K562 (cell line): Measurements from ENCODE around the gene ZGLP1. TPM values are rescaled to one million over a fixed set of nuclear protein-coding genes. Genes with fewer than 3 reads are reported as not detected.
A peak's percentile ranks its signal among the peaks of the same experiment; 100 is the strongest.

Experiments
- EHMT2 ChIP-seq: fragments of 450-650 bp; IDR thresholded peaks from 2 replicates; pipeline ENCODE4 v1.6.1; 2018; ENCODE audit warnings: antibody characterized with exemption
- GABPA ChIP-seq: fragments of 200-800 bp; sonication (Bioruptor generic); conservative IDR thresholded peaks from 2 replicates; pipeline ENCODE4 v1.6.1; 2016; ENCODE audit warnings: low read depth, missing genetic modification characterization, missing compliant biosample characterization
- GTF2A2 ChIP-seq: IDR thresholded peaks from 2 replicates; pipeline ENCODE4 v1.6.1; 2016; ENCODE audit warnings: mild to moderate bottlenecking, missing genetic modification characterization, missing compliant biosample characterization
- PCBP2 ChIP-seq: fragments of 200-400 bp; formaldehyde crosslinking; IDR thresholded peaks from 2 replicates; pipeline ENCODE4 v1.6.1; 2018; ENCODE audit warnings: low read length, low read depth, mild to moderate bottlenecking, moderate library complexity; ENCODE audit not compliant: poor library complexity, severe bottlenecking
- POLR3A ChIP-seq: IDR thresholded peaks from 2 replicates; pipeline ENCODE4 v1.6.1; 2011; ENCODE audit warnings: borderline replicate concordance, mild to moderate bottlenecking, moderate library complexity; ENCODE audit not compliant: insufficient read length, insufficient read depth; ENCODE audit errors: extremely low read depth
- RB1 ChIP-seq: fragments of 450-650 bp; IDR thresholded peaks from 2 replicates; pipeline ENCODE4 v1.6.1; 2017; ENCODE audit warnings: low read depth, mild to moderate bottlenecking
- TGIF2 ChIP-seq: sonication (generic); formaldehyde crosslinking; IDR thresholded peaks from 2 replicates; pipeline ENCODE4 v1.8.1; 2022; ENCODE audit warnings: mild to moderate bottlenecking, missing genetic modification reagents, moderate library complexity
- ZNF143 ChIP-seq: sonication (generic); formaldehyde crosslinking; IDR thresholded peaks from 2 replicates; pipeline ENCODE4 v1.9.0; 2022; ENCODE audit warnings: mild to moderate bottlenecking, missing genetic modification reagents
- ZNF146 ChIP-seq: IDR thresholded peaks from one replicate; pipeline ENCODE4 v1.6.1; 2018; ENCODE audit warnings: missing compliant biosample characterization; ENCODE audit not compliant: unreplicated experiment
- ZNF174 ChIP-seq: fragments of 250-450 bp; sonication (Bioruptor Pico); IDR thresholded peaks from 2 replicates; pipeline ENCODE4 v1.4.0; 2020; ENCODE audit warnings: mild to moderate bottlenecking
- polyA plus RNA-seq, 8 experiments: library from polyadenylated mRNA; depleted of rRNA in 4 of 8; stranded (reverse) in 5 of 8; unstranded in 3 of 8; fragments of >200 nt; fragmentation: Nextera tagmentation in 2 of 8; fragmentation: Illumina TruSeq in 1 of 8; extraction: Ambion mirVana in 2 of 8; extraction: Trizol in 1 of 8; gene quantifications; 2 replicates each; pipeline versions ENCODE4 v1.2.1 to v1.2.3, GENCODE V29; 2011 to 2014; ENCODE audit warnings: inconsistent platforms in 1 of 8, missing spikeins in 1 of 8
- total RNA-seq, 7 experiments: library from RNA; depleted of rRNA in 6 of 7; stranded (reverse); fragments of >200 nt in 6 of 7; fragmentation: Illumina TruSeq in 2 of 7; extraction: Trizol in 2 of 7; gene quantifications; 2 replicates each; pipeline versions ENCODE4 v1.2.1 to v1.2.3, GENCODE V29; 2011 to 2021; ENCODE audit warnings: low replicate concordance in 1 of 7
- TF ChIP-seq, protein P1 (sequence below): fragments of 250-450 bp; sonication (Bioruptor Pico); IDR thresholded peaks from 2 replicates; pipeline ENCODE4 v1.4.0; 2020; ENCODE audit warnings: mild to moderate bottlenecking, moderate library complexity
- TF ChIP-seq, protein P2 (sequence below): sonication (generic); formaldehyde crosslinking; IDR thresholded peaks from 2 replicates; pipeline ENCODE4 v1.8.0; 2023; ENCODE audit warnings: mild to moderate bottlenecking, missing genetic modification reagents
- TF ChIP-seq, protein P3 (sequence below): fragments of 450-650 bp; IDR thresholded peaks from 2 replicates; pipeline ENCODE4 v1.6.1; 2017; ENCODE audit warnings: antibody characterized with exemption, mild to moderate bottlenecking

ZGLP1 gene
- total and polyA plus RNA-seq, 9 of the 15 experiments (the other 6 are each of a cell fraction or from before 2014, with no cell fraction given) = 0.24 to 4.5 (median 2.2) TPM

DNA sequence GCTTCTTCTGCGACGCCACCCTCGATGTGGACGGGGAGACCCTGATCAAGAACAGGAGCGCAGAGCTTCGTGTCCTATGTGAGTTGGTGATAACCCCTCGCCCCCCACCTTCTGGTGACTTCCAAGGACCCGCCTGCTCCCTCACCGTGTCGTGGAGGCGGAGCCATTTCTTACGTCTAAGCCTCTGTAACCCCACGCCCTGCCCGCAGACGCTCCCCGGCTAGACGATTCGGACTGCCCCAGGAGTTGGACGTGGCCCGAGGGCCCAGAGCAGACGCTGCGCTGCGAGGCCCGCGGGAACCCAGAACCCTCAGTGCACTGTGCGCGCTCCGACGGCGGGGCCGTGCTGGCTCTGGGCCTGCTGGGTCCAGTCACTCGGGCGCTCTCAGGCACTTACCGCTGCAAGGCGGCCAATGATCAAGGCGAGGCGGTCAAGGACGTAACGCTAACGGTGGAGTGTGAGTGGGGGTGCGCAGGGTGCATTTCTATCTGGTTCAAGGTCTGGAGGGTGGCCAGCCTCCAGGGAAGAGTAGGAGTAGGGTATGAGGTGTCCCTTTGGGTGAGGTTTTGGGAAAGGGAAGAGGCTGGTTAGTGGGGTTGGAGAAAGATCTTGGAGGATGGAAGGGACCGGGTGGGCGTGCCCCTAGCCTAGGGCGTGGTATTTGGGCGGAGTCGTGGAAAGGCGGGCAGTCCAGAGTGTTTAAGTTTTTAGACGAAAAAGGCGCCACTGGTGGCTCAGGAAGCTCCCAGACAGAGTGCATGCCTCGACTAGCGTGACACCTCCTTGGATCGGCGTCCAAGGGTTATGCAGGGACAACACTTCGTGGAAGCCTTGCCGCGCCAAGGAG is 16.6 kb downstream of the ZGLP1 start (continued):
- no peak for TF ChIP-seq PCBP2
- no peak for TF ChIP-seq ZNF146 (CRISPR knock-in tag)
- no peak for TF ChIP-seq GTF2A2 (tag)
- TF ChIP-seq GABPA = no peak
- no peak for TF ChIP-seq POLR3A
- no peak for TF ChIP-seq ZNF174 (CRISPR knock-in tag)
- TF ChIP-seq, protein P1, sequence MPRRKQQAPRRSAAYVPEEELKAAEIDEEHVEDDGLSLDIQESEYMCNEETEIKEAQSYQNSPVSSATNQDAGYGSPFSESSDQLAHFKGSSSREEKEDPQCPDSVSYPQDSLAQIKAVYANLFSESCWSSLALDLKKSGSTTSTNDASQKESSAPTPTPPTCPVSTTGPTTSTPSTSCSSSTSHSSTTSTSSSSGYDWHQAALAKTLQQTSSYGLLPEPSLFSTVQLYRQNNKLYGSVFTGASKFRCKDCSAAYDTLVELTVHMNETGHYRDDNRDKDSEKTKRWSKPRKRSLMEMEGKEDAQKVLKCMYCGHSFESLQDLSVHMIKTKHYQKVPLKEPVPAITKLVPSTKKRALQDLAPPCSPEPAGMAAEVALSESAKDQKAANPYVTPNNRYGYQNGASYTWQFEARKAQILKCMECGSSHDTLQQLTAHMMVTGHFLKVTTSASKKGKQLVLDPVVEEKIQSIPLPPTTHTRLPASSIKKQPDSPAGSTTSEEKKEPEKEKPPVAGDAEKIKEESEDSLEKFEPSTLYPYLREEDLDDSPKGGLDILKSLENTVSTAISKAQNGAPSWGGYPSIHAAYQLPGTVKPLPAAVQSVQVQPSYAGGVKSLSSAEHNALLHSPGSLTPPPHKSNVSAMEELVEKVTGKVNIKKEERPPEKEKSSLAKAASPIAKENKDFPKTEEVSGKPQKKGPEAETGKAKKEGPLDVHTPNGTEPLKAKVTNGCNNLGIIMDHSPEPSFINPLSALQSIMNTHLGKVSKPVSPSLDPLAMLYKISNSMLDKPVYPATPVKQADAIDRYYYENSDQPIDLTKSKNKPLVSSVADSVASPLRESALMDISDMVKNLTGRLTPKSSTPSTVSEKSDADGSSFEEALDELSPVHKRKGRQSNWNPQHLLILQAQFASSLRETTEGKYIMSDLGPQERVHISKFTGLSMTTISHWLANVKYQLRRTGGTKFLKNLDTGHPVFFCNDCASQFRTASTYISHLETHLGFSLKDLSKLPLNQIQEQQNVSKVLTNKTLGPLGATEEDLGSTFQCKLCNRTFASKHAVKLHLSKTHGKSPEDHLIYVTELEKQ (CRISPR knock-in tag) = no peak
- no peak for TF ChIP-seq ZNF143 (CRISPR knock-in tag)
- no peak for TF ChIP-seq EHMT2
- TF ChIP-seq, protein P2, sequence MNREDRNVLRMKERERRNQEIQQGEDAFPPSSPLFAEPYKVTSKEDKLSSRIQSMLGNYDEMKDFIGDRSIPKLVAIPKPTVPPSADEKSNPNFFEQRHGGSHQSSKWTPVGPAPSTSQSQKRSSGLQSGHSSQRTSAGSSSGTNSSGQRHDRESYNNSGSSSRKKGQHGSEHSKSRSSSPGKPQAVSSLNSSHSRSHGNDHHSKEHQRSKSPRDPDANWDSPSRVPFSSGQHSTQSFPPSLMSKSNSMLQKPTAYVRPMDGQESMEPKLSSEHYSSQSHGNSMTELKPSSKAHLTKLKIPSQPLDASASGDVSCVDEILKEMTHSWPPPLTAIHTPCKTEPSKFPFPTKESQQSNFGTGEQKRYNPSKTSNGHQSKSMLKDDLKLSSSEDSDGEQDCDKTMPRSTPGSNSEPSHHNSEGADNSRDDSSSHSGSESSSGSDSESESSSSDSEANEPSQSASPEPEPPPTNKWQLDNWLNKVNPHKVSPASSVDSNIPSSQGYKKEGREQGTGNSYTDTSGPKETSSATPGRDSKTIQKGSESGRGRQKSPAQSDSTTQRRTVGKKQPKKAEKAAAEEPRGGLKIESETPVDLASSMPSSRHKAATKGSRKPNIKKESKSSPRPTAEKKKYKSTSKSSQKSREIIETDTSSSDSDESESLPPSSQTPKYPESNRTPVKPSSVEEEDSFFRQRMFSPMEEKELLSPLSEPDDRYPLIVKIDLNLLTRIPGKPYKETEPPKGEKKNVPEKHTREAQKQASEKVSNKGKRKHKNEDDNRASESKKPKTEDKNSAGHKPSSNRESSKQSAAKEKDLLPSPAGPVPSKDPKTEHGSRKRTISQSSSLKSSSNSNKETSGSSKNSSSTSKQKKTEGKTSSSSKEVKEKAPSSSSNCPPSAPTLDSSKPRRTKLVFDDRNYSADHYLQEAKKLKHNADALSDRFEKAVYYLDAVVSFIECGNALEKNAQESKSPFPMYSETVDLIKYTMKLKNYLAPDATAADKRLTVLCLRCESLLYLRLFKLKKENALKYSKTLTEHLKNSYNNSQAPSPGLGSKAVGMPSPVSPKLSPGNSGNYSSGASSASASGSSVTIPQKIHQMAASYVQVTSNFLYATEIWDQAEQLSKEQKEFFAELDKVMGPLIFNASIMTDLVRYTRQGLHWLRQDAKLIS (CRISPR knock-in tag) = no peak
- no peak for TF ChIP-seq TGIF2
- 0 out of 2 replicates have a peak, but pooled peaks have one; percentile 49 for TF ChIP-seq RB1
- TF ChIP-seq, protein P3, sequence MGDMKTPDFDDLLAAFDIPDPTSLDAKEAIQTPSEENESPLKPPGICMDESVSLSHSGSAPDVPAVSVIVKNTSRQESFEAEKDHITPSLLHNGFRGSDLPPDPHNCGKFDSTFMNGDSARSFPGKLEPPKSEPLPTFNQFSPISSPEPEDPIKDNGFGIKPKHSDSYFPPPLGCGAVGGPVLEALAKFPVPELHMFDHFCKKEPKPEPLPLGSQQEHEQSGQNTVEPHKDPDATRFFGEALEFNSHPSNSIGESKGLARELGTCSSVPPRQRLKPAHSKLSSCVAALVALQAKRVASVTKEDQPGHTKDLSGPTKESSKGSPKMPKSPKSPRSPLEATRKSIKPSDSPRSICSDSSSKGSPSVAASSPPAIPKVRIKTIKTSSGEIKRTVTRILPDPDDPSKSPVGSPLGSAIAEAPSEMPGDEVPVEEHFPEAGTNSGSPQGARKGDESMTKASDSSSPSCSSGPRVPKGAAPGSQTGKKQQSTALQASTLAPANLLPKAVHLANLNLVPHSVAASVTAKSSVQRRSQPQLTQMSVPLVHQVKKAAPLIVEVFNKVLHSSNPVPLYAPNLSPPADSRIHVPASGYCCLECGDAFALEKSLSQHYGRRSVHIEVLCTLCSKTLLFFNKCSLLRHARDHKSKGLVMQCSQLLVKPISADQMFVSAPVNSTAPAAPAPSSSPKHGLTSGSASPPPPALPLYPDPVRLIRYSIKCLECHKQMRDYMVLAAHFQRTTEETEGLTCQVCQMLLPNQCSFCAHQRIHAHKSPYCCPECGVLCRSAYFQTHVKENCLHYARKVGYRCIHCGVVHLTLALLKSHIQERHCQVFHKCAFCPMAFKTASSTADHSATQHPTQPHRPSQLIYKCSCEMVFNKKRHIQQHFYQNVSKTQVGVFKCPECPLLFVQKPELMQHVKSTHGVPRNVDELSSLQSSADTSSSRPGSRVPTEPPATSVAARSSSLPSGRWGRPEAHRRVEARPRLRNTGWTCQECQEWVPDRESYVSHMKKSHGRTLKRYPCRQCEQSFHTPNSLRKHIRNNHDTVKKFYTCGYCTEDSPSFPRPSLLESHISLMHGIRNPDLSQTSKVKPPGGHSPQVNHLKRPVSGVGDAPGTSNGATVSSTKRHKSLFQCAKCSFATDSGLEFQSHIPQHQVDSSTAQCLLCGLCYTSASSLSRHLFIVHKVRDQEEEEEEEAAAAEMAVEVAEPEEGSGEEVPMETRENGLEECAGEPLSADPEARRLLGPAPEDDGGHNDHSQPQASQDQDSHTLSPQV = 0 out of 2 replicates have a peak, but pooled peaks have one; percentile 40
